ENCODE measurements around the gene KCNT2.

GRCh38 chr1:196259316-196259715, 348.9 kb downstream of the KCNT2 start:
- no peak for TF ChIP-seq POLR2AphosphoS5 (IDR thresholded peaks at IDR 0.05)
- no peak for TF ChIP-seq CTCF (IDR thresholded peaks at IDR 0.05; ENCODE audit: poor library complexity, severe bottlenecking)
- no peak for TF ChIP-seq REST (IDR thresholded peaks at IDR 0.05; ENCODE audit: borderline replicate concordance)

Data from neural cell (in vitro differentiated cells).